GM06990 (cell line): ENCODE measurements around the gene SERPINA1.

Source experiments
- DNase-seq: peaks from one replicate; pipeline ENCODE4 v3.0.0-alpha.2; 2011; ENCODE audit not compliant: insufficient read length; ENCODE audit errors: extremely low read depth
- H3K27me3 ChIP-seq: replicated peaks from 2 replicates; pipeline ENCODE4 v1.6.0; 2011; ENCODE audit warnings: low read length; ENCODE audit not compliant: control insufficient read depth, insufficient read depth
- H3K36me3 ChIP-seq: 2 replicates; pipeline ENCODE4 v1.5.1; 2011; ENCODE audit warnings: low read length; ENCODE audit not compliant: control insufficient read depth, insufficient read depth
- H3K4me3 ChIP-seq: replicated peaks from 2 replicates; pipeline ENCODE4 v1.5.1; 2011; ENCODE audit warnings: low read depth, mild to moderate bottlenecking, control low read depth, low read length
- TF ChIP-seq, protein P1 (sequence below): IDR thresholded peaks from 2 replicates; pipeline ENCODE4 v1.5.1; 2011; ENCODE audit warnings: low read length, control low read depth, mild to moderate bottlenecking, inconsistent platforms; ENCODE audit not compliant: insufficient read depth, poor library complexity, severe bottlenecking

The SERPINA1 gene

DNA sequence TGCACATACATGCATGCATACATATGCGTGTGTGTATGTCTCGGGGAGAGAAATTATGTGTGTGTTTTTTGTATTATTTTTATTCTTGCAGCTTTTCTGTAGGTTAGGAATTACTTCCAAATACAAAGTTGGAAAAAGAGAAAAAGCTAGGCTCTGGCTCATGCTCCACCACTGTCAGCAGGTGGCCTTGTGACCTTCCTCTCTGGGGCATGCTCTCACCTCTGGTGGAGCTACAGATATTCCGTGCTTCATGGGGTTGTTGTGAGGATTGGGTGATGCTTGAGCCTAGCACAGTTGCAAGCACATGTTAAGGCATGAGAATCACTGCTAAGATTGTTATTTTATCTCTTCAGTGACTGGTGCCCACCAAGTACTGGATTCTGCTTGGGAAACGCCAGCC, 58.5 kb downstream of the SERPINA1 start:
- TF ChIP-seq, protein P1, sequence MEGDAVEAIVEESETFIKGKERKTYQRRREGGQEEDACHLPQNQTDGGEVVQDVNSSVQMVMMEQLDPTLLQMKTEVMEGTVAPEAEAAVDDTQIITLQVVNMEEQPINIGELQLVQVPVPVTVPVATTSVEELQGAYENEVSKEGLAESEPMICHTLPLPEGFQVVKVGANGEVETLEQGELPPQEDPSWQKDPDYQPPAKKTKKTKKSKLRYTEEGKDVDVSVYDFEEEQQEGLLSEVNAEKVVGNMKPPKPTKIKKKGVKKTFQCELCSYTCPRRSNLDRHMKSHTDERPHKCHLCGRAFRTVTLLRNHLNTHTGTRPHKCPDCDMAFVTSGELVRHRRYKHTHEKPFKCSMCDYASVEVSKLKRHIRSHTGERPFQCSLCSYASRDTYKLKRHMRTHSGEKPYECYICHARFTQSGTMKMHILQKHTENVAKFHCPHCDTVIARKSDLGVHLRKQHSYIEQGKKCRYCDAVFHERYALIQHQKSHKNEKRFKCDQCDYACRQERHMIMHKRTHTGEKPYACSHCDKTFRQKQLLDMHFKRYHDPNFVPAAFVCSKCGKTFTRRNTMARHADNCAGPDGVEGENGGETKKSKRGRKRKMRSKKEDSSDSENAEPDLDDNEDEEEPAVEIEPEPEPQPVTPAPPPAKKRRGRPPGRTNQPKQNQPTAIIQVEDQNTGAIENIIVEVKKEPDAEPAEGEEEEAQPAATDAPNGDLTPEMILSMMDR, result no peak
- Histone ChIP-seq H3K36me3 (no peaks in the 10 kb centered on the region), H3K4me3 (no peak overlapping the region), H3K27me3 (no peaks in the 10 kb centered on the region)
- DNase-seq, result no peak

- TF ChIP-seq, protein P1, result no peak
These were observed 60.2 kb downstream of the SERPINA1 start for GRCh38 chr14:94328196-94328595.

More at GRCh38 chr14:94328196-94328595, 60.2 kb downstream of the SERPINA1 start:
- Histone ChIP-seq H3K36me3 (no peaks in the 10 kb centered on the region), H3K27me3 (no peaks in the 10 kb centered on the region), H3K4me3 (no peak overlapping the region)
- no peak for DNase-seq
